COLO668 (cell line): ENCODE data around the gene SYNGR1.
A peak's percentile ranks its signal among the peaks of the same experiment; 100 is the strongest.
"Not testable (repeated sequence)": the region's sequence is repeated elsewhere in the genome, so short reads cannot be mapped to it uniquely, and the experiment has no call there.

Experiments
- DNase-seq: peaks from one replicate; lab custom pipeline; 2025; ENCODE audit not compliant: unreplicated experiment; lab: John Stamatoyannopoulos, UW

Gene SYNGR1

DNA sequence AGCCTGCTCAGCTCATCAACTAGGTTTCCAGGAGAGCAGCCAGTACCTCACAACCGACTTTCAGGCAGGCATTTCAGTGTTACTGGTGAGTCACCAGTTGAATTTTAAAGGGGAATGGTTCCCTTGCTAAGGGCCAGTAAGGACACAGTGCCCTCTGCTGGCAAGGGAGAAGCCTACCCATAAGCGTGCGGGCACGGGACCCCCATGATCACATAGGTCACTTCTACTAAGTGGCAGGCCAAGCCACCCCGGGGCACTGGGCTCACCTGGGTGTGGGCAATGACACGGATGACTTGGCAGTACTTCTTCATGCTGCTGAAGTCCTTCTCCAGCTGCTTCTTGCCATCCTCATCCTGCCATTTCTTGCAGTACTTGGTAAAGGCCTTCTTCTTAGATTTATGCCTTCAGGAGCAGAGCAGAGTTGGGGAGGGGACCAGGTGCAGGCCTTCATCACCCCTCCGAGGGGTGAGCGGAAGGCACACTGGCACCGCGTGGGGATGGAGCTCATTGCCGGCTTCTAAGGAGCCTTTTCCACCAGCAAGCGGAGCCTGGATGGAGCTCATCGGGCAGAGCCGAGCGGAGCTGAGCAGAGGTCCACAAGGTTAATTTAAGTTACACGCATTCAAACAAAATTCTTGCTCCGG, 33.2 kb upstream of the SYNGR1 start:
- DNase-seq: peak; percentile 81

DNA sequence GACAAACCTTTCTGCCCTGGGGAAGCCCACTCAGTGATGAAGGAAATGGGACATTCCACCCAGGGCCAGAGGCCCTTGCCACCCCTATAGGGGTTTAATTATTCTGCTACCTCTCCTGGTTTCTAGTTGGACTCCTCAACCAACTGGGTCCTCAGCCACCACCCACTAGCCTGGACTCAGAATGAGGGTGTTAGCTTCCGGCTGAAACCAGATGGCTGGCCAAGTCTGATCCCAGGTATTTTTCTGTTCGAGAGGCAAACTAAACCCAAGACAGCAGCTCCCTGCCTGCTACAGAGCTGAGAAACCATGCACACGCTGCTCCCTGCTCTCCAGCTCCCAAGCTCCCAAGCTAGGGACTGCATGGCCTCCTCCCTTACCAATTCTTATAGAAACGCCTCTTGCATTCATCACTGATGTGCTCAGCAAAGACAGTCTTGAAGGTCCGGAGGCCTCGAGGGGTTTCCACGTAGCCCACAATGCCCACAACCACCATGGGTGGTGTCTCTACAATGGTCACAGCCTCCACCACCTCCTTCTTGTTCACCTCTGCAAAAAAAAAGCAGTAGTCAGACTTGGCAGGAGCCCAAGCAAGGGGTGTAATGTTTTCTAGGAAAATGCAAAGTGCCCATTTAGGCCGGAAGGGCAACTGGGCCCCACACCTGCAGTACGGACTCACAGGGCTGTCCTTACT, 32.6 kb upstream of the SYNGR1 start:
- peak; percentile 19 for DNase-seq

DNA sequence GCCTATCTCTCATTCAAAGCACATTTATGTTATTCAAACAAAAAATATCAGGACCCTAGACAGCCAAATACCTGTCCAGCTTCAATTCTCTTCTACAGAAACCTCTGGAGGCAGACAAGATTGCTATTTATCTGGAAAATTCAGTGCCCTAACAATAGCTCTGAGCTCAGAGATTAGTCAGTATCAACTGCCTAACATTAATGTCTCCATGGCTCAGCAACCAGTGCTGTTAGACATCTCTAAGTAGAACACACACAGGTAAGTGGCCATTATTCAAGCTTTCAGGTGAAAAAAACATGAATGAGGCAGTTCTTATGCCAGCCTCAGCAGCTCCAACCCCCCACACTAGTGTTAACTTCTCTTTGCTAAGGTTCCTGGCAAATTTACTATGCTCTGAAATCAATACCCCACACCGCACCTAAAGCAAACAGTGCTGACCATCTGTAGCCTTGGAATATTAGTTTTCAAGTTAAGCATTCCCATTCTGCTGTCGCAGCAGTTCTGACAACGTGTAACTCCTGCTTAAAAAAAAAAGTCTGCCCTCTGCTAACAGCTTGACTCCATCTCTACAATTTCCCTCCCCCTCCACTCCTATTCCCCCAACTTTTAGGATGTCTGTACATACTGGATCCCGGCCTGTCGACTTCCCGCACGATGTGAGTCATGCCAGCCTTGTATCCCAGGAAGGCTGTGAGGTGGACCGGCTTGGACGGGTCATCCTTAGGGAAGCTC, 31.9 kb upstream of the SYNGR1 start:
- peak; percentile 28 for DNase-seq

DNA sequence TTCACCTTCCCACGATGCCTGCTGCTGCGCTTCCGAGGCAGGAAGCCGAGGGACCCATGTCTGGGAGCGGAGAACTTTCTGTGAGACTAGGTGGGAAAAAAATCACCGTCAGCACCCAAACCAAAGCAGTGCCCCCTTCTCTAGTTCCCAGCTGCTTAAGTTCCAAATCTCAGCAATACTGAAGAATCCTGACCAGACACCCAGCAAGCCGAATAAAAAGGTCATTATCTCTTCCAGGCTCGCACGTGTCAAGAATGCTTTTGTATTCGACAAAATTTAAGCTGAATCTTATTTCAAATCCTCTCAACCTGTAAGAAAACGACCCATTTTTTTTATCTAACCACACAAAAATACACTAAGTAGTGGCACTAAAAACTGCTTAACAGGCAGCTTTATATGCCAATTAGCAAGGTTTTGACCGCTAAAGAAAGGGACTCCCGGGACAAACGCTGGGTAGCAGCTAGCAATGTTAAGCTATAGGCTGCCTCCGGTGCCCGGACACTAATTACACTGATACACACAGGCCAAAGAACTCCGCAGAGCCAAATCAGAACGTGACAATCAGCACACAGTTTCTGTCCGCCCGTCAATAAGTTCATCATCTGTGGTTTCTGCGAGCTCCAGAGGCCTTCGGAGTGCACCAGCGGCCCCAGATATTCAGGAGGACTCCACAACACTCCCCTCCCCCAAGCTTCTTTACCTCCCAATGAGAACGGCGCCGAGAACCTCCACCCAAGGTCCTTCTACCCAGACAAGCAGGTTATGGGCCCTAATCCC, 31.1 kb upstream of the SYNGR1 start:
- peak; percentile 51 for DNase-seq

DNA sequence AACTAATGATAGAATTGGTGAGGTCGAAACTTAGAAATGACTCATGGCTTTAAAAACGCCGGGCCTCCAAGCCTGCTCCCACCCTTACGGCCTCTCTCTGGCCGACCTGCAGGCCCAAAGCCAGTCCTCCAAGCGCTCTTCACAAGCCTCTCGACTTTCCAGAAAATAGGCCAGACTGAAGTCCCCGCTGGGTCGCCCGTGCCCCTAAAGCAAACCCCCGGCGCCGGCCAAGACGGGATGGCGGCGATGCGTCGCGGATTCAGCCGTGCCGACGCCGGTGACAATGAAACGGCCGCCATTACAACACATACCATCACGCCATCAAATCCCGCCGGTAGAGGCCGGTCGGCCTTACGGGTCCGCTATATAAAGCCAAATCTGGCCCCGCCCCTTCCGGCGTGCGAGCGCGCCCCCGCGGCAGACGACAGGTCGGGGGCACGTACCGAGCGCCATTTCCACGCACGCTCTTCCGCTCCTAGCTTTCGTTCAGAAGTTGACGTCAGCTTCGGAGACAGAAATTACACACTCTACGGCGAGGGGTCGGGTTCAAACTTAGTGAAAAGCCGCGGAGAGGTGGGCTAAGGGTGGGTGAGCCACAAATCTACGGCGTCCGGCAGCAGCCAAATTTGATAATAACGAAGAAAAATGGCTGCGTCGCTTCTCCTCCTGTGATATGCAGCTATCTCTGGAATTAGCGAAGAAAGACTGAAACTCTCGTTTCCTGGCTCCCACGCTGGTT, 30.3 kb upstream of the SYNGR1 start, which contains the start of gene RPL3:
RPL3 (minus strand) TSS at position 340 of the 739 bp plus-strand sequence; CDS start at position 314, 26 bp downstream.
- DNase-seq: peak; percentile 96

DNA sequence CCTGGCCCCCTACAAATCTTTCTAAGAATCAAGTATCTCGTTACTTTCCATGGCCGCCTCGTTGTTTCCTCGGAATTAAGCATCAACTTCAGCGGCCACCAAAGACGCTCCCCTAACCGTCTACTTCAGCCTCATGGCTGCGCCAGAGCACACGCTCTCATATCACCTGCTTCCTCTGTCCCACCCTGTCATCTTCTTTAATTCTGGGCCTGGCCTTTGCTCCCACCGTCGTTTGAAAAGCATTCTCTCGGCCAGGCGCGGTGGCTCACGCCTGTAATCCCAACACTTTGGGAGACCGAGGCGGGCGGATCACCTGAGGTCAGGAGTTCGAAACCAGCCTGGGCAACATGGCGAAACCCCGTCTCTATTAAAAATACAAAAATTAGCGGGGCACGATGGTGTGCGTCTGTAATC, 29.2 kb upstream of the SYNGR1 start:
- not testable (repeated sequence) for DNase-seq

DNA sequence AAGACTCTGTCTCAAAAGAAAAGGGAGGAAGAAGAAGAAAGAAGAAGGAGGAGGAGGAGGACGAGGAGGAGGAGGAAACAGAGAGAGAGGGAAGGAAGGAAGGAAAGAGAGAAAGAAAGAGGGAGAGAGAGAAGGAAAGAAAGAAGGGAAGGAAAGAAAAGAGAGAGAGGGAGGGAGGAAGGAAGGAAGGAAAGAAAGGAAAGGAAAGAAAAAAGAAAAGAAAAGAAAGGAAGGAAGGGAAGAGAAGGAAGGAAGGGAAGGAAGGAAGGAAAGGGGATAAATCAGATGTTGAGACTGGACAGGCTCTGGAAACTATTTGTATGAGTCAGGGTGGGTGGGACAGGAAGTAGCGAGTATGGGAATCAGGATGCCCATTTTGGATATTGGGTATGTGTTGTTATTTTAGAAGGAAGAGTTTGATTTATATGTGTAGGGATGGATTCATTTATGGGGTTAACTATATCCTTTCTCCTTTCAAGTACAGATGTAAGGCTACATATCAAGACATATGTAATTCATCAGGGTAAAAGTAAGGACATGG, 24.3 kb upstream of the SYNGR1 start:
- DNase-seq: no peak

DNA sequence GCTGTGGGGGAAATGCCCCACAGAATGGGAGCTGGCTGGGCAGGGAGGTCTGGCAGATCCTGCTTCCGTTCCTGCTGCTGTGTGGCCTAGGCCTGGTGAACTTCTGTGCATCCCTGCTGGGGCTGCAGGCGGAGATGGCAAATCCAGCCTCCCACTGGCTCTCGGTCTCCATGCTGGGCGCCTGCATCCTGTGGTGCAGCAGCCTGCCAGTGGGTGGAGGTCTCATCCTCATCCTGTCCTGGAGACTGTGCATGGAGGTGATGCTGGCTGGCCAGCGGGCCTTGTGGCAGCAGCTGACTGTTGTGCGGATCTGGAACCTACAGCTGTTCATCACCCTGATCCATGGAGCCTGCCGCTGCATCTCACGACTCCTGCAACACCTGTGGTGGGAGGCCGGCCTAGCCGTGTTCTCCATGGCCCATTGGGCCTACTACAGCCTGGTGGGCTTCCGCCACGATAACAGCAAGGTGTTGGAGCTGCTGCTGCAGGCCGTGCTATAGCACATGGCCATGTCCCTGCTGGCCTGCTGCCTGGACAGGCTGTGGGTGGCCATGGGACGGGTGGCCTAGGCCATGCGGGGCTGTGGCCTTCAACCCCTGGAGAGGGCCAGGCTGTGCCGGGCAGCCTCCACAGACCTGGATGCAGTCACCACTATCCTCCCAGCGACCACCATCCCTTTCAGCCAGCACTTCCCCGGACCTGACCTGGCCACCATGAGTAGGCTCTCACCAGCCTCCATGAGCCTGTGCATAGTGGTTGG, 21.6 kb upstream of the SYNGR1 start:
- no peak for DNase-seq

DNA sequence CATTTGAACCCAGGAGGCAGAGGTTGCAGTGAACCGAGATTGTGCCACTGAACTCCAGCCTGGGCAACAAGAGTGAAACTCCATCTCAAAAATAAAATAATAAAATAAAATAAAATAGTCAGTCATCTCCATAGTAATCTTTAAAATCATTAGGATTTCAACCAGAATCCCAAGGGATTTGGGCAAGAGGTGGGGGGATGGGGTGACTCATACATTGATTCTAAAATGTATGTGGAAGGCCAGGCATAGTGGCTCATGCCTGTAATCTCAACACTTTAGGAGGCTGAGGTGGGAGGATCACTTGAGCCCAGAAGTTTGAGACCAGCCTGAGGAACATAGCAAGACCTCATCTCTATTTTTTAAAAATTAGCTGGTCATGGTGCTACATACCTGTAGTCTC, 19.2 kb upstream of the SYNGR1 start:
- DNase-seq: not testable (repeated sequence)

DNA sequence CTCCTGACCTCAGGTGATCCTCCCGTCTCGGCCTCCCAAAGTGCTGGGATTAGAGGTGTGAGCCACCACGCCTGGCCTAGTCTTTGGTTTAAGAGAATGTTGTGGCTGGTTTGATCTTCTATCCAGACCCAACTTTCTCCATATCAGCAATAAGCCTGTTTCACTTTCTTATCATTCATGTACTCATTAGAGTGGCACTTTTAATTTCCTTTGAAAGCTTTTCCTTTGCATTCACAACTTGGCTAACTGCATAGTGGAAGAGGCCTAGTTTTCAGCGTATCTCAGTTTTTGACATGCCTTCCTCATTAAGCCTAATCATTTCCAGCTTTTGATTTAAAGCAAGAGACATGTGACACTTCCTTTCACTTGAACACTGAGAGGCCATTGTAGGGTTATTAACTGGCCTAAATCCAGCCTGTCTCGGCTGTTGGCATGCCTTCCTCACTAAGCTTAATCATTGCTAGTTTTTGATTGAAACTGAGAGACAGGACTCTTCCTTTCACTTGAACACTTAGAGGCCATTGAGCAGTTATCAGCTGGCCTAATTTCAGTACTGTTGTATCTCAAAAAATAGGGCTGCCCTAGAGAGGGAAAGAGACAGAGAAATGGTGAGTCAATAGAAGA, 17.2 kb upstream of the SYNGR1 start:
- no peak for DNase-seq

DNA sequence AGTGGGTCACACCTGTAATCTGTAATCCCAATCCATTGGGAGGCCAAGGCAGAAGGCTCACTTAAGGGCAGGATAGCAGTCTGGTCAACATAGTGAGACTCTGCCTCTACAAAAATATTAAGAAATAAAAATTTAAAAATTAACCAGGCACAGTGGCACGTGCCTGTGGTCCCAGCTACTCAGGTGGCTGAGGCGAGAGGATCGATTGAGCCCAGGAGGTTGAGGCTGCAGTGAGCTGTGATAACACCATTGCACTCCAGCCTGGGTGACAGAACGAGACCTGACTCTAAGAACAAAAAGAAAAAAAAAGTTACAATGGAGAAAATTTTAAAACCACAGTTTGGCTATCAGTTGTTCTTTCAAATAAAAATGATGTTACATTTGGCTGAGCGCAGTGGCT, 13.4 kb upstream of the SYNGR1 start:
- DNase-seq: no peak

DNA sequence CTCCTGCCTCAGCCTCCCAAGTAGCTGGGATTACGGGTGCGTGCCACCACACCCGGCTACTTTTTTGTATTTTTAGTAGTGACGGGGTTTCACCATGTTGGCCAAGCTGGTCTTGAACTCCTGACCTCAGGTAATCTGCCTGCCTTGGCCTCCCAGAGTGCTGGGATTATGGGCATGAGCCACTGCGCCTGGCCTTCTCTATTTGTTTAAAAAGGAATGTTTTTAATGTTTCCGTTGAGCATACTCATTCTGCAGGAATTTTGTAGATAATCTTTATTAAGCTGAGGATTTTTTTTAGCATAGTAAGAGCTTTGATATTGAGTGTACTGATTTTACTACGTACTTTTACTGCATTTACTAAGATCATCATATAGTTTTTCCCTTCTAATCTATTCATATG, 10.0 kb upstream of the SYNGR1 start:
- not testable (repeated sequence) for DNase-seq

DNA sequence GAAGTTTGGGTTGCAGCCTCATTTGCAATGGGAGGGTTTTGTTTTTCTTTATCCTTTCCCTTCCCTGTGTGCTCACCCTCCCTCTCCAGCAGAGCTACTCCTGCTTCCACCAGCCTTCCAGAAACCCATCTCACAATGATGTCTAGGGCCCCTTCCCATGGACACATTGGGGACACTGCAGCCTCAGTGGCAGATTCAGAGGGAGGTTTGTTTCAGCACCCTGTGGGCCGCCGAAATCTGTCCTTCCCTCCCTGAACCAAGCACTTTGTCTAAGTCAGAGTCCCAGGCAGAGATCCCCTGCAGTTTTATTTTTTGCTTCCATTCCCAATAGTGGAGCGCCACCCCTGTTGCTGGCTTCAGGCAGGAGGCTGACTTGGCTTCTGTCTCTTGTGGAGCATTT, 8.6 kb upstream of the SYNGR1 start:
- DNase-seq: no peak

DNA sequence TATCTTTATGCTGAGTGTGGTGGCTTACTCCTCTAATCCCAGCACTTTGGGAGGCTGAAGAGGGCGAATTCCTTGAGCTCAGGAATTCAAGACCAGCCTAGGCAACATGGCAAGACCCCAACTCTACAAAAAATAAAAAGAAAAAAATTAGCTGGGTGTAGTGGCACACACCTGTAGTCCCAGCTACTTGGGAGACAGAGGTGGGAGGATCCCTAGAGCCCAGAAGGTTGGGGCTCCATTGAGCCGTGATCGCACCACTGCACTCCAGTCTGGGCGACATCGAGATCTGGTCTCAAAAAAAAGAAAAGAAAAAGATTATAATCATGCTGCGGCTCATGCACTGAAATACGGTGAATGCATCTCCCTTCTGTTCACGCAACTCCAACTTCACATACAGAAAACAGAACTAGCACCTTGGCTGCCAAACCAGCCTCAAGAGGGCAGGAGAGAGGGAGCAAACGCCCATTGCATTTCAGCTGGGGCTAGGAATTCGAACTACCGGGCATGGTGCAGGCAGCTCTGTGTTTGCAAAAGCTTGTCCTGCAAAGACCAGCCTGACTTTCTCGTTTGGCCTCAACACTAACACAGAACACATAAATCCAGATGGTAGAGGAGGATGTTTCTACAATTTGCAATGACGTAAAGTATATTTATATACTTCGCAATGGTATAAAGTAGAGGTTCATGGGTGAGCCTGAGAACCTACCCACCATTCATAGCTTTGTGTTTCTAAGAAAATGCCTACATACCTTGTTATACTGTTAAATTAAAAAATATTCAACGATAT, 6.3 kb upstream of the SYNGR1 start:
- DNase-seq: peak; percentile 45

DNA sequence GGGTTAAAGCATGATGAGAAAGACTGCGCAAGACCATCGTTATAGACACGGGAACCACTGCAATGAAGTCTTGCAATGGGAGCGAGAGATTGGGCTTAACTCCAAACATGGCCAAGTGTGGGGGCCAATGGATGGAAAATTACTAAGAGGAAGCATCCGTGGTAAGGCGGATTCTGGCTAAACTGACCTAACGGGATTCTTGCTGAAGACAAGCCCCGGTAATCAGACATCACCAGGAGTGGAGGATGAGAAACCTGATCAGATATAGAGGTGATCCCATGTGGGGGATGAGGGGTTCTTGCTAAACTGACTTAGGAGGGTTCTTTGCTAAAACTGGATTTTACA, 5.8 kb upstream of the SYNGR1 start:
- no peak for DNase-seq

DNA sequence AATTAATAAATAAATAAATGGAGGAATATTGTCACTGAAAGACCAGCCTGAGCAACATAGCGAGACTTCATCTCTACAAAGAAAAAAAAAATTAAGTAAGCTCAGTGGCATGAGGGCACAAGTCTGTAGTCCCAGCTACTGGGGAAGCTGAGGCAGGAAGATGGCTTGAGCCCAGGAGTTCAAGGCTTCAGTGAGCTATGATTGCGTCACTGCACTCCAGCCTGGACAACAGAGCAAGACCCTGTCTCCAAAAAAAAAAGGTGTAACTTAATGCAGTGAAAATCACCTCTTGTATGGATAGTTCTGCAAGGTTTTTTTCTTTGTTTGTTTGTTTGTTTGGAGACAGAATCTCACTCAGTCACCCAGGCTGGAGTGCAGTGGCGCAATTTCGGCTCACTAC, 4.6 kb upstream of the SYNGR1 start:
- DNase-seq: no peak

DNA sequence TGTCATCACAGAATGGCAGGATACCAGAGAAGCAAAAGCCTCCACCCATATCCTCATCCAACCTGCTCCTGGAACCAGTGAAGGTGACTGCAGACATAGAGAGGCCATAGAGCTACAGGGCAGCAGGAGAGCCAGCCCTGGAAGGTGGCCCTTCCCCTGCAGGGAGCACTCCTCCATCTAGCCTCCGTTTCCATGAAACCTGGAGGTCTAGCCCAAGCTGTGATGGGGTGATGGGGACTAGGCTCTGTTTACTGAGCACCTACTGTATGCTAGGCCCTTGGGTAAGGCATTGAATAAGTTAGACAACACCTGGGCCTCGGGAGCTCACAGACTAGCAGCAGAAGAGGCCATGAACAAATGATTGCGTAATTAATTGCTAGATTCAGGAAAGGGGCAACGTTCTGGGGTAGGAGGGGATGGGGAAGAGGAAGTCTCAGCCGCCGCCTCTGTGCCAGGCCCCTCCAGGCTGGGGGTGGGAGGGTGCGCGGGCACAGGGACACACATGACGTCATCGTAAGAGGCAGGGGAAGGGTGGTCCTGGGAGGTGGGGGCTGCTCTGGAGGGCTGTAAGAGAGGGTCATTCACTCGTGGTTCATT, 784 bp upstream of the SYNGR1 start:
- no peak for DNase-seq

DNA sequence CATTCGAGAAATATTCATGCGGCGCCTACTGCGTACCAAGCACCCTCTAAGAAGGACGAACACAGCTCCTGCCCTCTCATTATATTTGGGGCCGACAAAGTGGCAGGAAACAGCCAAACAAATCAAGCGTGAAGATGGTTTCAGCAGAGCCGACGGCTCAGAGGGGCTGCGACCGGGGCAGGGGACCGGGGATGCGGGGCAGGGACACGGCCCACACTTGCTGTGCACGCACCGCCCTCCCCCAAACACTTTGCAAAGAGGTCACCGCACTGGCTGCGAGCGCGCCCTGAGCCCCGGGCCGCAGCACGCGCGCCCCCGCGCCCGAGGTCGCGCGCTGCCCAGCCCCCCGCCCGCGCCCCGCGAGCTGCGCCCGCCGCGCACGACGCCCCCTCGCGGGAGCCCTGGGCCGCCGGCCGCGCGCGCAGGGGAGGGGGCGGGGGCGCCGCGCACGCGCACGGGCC, 255 bp upstream of the SYNGR1 start:
- peak; percentile 17 for DNase-seq
